ENCODE measurements around the gene DMRTA1. TPM values are rescaled to one million over a fixed set of nuclear protein-coding genes. Genes with fewer than 3 reads are reported as not detected.
"Not testable (repeated sequence)": the region's sequence is repeated elsewhere in the genome, so short reads cannot be mapped to it uniquely, and the experiment has no call there.

DMRTA1 gene
- total and polyA plus RNA-seq, 8 donors: 0.65 to 1.9 (median 1.3) TPM

DNA sequence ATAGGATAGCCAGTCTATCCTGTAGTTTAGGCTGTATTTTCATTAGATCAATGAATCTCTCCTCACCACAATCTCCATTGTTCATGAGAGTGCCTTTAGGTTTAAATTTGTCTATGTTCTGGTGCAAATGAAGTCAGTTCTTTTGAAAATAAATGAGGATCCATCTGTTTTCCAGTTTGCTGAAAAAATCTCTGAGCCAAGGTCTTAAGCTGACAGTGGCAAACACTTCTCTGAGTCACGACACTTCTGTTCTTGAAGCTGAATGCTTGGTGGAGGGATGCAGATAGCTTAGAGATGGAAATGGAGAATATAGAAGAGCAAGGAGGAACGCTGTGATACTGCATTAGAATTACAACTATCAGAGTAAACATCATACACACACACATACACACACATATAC, 34.9 kb downstream of the DMRTA1 start:
- WGBS, 2 donors: 64 to 76% methylated on average over 2 of the region's 2 CpGs
- DNase-seq (no peak), ATAC-seq (no peak), FAIRE-seq (no peak)
- Histone ChIP-seq H3K4me3 (no peak overlapping the region), H3K9me3 (no peaks in the 10 kb centered on the region), H3K27me3 (no peaks in the 10 kb centered on the region), H3K27ac (no peak overlapping the region), H3K36me3 (no peaks in the 10 kb centered on the region), H3K4me1 (no peaks in the 10 kb centered on the region)
- intact Hi-C loops (cut with DNase I): no loop called here
- TF ChIP-seq, protein P1, sequence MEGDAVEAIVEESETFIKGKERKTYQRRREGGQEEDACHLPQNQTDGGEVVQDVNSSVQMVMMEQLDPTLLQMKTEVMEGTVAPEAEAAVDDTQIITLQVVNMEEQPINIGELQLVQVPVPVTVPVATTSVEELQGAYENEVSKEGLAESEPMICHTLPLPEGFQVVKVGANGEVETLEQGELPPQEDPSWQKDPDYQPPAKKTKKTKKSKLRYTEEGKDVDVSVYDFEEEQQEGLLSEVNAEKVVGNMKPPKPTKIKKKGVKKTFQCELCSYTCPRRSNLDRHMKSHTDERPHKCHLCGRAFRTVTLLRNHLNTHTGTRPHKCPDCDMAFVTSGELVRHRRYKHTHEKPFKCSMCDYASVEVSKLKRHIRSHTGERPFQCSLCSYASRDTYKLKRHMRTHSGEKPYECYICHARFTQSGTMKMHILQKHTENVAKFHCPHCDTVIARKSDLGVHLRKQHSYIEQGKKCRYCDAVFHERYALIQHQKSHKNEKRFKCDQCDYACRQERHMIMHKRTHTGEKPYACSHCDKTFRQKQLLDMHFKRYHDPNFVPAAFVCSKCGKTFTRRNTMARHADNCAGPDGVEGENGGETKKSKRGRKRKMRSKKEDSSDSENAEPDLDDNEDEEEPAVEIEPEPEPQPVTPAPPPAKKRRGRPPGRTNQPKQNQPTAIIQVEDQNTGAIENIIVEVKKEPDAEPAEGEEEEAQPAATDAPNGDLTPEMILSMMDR (IDR thresholded peaks at IDR 0.05): no peak

DNA sequence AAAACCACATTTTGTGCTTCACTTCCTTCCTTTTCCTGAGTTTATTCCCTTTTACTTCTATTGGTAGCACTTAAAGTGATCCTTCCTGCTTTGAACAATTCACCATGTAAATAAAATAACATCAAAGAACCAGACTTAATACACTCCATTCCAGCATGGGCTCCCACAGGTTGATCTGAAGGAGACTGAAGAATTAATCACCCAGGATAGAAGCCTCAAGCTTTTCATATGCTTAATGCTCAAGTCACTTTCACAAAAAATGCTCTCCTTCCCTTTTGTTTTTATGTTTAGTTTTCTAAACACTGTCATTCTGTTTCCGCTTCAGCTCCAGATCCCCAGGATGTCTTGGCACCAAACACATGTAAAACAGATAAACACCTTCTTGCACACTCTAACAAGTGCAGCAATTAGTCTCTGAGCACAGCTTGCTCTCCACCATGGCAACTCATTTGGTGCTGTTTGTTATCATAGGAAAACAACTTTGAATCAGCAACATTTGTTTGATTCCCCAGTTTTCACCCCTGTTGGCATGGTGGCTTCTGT, 37.0 kb downstream of the DMRTA1 start:
- FAIRE-seq (no peak), DNase-seq (no peak), ATAC-seq (no peak)
- 80 to 88% methylated on average over 1 of the region's 1 CpG for WGBS, 2 donors
- intact Hi-C loops (cut with DNase I): no loop called here
- Histone ChIP-seq H3K36me3 (no peaks in the 10 kb centered on the region), H3K27me3 (no peaks in the 10 kb centered on the region), H3K27ac (no peak overlapping the region), H3K9me3 (no peaks in the 10 kb centered on the region), H3K4me3 (no peak overlapping the region), H3K4me1 (no peaks in the 10 kb centered on the region)
- TF ChIP-seq, protein P1 (IDR thresholded peaks at IDR 0.05): no peak

DNA sequence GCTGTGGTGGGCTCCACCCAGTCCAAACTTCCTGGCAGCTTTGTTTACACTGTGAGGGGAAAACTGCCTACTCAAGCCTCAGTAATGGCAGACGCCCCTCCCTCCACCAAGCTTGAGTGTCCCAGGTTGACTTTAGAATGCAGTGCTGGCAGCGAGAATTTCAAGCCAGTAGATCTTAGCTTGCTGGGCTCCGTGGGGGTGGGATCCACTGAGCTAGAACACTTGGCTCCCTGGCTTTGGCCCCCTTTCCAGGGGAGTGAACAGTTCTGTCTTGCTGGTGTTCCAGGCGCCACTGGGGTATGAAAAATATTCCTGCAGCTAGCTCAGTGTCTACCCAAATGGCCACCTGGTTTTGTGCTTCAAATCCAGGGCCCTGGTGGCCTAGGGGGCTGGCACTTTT, 49.6 kb downstream of the DMRTA1 start:
- ATAC-seq; intact Hi-C loops (cut with DNase I): not testable (repeated sequence)
- 50 to 62% methylated on average over 4 of the region's 4 CpGs for WGBS, 2 donors

More for the DNA sequence above, 49.6 kb downstream of the DMRTA1 start:
- H3K4me3 ChIP-seq, H3K27ac ChIP-seq, H3K9me3 ChIP-seq, H3K27me3 ChIP-seq, H3K36me3 ChIP-seq, FAIRE-seq, DNase-seq, H3K4me1 ChIP-seq: not testable (repeated sequence)
